ENCODE data around the gene ITGA11. TPM values are rescaled to one million over a fixed set of nuclear protein-coding genes. Genes with fewer than 3 reads are reported as not detected.

Gene ITGA11
- total RNA-seq, 1 experiment from 2014 or later, result 54.7 TPM

DNA sequence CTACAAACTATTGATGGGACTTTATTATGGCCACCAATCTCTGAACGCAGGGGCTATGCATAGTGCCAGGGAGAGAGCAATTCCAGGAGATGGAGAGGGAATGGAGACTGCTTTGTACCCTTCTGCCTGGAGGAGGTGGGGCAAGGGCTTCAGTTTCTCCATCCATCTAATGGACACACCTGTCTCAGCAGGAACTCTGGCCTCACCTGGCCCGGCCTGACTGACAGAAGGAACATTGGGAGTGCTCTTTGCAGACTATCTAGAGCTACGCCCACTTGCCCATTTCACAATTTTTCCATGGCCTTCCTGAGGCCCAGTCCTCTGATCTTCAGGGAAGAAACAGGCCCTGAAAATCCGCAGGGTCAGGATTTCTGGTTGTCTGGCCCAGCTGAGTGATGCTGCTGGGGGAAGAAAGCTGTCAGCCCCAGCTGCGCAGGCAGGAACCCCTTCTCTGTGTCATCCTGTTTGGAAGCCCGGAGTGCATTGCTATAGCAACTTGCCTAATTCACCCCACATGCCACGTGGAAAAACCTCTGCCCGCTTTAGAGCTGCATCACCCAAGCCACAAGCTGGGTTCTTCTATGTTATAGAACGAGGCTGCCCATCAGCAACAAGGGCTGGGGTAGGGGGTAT, 6.4 kb downstream of the ITGA11 start:
- peak; percentile 28 for DNase-seq (ENCODE audit: low read depth)

DNA sequence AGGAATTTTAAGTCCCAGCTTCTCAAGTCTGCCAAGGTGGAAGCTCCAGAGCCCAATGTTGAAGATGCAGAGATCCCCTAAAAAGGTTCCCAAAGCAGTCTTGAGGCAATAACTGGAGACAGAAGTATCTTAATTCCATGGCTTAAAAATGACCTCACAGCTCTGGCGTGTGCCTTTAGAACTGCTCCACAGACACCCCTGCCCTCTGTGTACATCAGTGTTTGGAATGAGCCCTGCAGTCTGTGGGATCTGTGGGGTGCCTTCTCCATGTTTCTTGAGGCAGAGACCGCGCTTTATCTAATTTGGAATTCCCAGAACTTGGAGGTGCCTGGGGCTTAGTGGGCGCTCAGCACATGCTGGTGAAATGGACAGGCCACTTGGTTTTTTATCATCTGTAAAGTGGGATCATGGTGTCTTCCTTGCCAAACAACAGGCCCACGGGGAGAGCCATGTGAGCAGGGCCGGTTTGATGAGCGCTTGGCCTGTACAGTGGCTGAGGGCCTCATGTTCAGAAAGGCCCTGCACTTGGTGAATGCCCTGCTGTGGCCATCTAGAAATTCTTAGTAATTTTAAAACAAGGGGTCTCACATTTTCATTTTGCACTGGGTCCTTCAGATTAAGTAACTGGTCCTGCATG, 7.1 kb downstream of the ITGA11 start:
- peak; percentile 26 for DNase-seq (ENCODE audit: low read depth)

DNA sequence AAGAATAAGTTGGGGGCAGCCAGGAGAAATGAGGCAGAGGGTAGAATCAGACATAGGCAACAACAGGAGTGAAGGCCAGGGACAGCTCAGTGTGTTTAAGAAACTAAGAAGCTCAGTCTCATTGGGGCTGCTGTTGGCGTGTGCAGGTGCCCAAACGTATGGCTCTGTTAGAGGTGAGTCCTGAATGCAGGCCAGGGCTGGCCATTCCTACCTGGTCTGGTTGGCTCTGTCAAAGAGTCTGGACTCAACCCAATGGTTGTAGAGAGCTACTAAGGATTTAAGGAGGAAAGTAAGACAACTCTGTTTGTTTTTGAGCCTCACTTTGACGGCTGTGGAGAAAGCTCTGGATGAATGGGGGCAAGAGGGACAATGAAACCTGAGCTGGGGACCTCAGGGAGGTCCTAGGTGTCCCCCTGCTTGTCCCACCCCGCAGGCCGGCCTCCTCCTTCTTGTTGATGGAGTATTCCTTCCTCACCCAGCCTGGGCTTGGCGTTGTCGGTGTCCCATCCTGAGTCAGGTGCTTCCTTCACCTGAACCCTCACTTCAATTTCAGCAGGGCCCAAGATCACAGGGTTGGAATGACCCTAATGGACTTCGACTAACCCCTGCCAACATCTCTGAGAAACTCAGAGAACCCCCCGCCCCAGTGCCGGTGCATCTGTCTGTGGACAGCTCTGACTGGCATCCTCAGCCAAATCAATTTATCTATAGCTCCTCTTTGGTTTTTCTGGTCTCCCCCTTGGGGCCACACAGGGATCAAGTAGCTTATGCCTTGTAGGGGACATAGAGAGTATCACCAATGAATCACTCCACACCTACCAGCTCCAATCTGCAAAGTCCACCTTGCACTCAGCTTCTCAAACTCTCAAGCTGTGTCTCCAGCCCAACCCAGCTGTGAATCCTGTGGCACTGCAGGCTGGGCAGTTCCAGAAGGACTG, 8.3 kb downstream of the ITGA11 start:
- DNase-seq (ENCODE audit: low read depth), result no peak

DNA sequence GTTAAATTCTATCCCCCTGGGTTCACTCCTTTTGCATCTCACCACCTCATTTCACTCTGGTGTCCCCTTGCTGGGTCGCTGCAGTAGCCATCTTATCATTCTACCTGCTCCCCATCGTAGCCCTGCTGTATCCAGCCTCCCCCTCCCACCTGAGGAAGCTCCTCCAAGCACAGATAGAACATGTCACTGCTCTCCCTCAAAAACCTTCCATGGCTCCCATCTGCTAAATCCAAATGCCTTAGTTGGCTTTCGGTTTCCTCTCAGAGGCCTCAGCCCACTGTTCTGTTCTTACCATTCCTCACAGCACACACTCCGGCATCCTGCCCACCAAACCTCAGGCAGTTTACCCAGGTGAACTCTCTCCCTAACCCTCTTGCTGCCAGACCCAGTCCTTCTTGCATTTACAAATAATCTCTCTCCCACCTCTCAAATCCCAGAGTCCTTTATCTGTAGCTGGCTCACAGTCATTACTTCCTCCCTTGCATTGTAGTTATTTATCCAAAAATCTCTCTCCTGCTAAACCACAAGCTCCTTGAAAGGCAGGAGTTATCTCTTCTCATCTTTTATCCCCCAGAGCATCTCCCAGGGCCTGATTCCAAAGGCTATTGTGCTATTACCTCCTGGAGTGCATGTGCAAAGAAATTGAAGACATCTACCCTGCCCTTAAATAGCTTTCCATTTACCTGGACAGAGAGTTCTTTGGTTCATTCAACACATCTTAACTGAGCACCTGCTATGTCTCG, 9.4 kb downstream of the ITGA11 start:
- peak; percentile 65 for DNase-seq (ENCODE audit: low read depth)

DNA sequence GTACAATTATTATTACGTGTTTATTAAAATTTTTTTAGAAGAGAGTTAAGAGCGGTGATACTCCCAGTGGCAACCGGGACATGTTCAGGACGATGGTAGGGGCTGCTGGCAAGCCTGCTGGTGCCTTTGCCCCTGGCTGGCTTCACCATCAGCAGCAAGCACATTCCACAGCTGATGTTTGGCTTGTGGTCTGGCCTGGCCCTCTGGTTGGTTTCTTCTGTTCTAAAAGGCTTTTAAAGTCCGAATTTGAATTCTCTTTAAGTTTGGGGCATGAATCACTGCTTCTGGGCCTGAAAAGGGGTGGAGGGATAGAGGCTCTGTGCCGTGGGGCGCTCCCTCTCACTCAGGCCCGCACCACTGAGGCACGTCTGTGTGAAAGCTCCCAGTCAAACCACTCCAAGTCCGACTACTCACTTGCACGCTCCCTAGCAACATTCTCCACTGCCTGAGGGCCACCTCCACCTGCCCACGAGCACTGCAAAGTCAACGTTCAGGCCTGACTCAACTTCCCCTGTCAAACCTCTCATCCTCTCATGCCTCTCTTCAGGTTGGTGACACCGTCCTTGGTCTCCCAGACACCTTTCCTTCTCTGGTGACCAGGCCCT, 10.1 kb downstream of the ITGA11 start:
- peak; percentile 85 for DNase-seq (ENCODE audit: low read depth)

DNA sequence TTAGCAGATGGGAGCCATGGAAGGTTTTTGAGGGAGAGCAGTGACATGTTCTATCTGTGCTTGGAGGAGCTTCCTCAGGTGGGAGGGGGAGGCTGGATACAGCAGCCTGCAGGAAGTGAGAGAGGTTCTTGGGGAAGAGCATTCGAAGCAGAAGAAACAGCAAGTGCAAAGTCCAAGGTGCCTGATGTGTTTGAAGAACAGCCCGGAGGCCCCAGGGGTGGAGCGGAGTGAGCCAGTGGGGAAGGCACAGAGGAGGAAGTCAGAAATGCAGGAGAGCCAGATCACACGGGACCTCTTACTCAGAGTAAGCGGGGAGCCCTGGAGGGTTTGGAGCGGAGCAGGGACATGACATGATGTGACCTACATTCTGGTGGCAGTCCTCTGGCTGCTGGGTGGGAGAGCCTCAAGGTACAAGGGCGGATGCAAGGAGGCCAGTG, 10.8 kb downstream of the ITGA11 start:
- DNase-seq (ENCODE audit: low read depth), result peak; percentile 58

DNA sequence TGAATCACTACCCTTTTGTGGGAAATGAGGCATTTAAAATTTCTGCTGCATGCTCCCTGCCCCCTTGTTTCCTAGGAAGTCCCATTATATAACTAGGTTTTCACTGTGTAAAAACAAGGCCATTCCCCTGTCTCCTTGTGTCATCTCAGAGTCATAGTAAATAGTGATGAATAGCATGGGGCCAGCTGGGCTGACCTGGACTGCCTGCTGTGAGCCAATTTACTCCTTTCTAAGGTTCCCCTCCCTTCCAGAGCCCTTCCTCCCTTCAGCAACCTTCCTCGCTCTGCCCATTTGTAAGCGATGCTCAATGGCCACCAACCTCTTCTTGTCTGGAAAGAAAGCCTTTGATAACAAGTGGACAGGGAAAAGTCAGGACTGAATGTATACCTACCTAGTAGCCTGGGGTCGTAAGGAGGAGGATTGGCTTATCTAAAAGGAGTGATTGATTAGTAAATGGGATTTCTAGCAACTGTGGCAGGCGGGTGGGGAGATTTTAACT, 11.7 kb downstream of the ITGA11 start:
- DNase-seq (ENCODE audit: low read depth), result peak; percentile 71

DNA sequence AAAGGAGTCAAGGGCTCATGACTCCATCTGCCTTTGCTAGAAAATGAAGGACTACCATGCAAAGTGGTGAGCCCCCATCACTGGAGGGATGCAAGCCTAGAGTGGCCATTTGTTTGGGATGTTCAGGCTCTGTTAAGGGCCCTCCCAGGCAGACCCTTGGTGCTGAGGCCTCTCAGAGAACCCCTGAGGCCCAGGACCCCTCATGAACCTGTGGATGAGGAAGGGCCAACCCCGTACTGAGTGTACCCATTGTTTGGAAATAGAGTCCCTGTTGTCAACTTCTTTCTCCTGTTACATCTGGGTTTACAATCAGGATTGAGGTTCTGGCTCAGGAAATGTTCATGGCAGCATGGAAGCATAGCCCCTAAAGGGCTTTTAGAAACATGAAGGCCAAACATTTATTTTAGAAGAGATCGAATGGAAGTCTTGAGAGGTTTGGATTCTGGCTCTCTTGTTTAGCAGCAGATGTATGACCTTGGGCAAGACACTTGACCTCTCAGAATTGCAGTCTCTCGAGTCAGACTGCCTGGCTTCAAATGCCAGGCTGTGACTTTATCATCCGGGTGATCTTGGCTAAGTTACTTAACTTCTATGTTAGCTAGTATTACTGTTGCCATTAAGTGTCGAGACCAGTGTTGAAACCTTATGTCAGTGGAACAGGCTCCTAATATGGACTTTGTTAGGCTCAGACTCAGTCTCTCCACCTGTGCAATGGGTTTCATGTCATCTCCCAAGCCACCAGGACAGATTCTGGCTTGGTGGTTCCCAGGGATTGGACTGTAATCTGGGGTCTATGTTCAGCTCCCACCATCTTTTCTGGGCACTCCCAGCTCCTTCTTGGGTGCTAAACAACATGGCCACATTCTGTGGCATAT, 12.4 kb downstream of the ITGA11 start:
- peak; percentile 29 for DNase-seq (ENCODE audit: low read depth)

DNA sequence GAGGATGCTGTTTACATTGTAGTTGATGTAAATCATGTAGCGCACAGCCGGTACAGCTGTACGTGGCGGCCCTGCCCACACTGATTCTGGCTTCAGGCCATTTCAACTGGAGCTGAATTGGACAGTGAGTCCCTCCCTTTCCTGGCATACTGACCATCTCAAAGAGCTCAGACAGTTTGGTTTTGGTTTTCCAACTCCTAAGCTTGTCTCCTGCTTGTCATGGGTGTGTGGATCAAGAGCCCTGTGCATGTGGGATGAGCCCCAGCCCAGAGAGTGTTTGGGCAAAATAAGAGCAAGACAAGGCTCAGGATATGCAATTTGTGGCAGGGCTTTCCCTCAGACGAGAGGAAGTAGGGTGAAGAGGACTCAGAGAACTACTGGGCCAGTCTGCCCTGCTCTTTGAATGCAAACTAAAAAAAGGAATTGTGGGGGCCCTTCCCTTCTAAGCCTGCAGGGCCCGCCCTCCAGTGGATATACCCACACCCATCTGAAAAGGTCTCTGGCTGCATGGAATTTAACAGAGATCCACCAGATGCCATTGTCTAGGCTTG, 13.3 kb downstream of the ITGA11 start:
- peak; percentile 77 for DNase-seq (ENCODE audit: low read depth)

DNA sequence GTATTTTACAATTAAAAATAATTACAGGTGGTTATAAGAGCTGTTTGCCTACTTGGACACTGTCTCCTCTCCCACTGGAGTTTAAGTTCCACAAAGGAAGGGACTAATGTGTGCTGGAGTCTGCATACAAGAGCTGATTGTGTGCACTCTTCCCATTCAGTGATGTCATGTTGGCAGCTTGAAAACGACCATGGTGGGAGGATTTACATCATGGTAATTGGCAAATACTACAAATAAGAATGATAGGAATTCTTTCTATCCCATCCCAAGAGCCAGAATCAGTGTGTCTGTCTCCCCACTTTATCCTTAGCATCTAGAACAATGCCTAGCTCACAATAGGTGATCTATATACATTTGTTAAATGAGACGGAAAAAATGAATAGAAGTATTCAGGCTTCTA, 14.1 kb downstream of the ITGA11 start:
- no peak for DNase-seq (ENCODE audit: low read depth)

DNA sequence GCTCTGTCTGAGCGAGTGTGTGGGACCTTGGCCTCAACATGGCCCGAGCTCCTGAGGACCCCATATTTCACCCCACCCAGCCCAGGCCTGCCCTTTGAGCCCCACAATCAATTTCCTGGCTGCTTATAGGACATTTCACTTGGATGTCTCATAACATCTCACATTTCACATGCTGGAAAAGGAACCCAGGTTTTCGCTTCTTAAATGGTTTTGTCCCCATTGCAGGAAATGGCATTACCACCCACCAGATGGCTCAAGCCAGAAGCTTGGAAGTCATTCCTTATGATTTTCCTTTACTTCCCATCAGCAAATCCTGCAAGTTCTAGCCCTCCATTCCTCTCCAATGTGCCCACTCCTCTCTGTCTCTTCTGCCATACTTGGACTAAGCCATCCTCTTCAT, 14.9 kb downstream of the ITGA11 start:
- DNase-seq (ENCODE audit: low read depth), result no peak

DNA sequence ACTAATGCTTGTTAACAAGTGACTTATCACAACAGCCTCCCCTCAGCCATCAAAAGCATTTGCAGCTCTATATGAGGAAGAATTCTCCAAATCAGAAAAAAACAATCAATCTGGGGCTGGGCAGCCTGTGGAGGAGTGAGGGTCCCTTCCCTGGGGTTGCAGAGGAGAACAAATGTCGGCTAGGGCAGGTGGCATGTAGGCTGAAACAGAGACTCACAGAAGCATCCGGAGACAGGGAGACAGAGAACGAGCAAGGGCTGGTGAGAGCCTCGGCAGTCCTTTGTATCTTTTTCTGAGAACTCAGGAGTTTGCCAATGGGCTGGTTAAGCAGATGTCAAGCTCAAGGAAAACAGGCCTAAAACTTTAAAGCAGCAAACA, 15.8 kb downstream of the ITGA11 start:
- DNase-seq (ENCODE audit: low read depth), result no peak

DNA sequence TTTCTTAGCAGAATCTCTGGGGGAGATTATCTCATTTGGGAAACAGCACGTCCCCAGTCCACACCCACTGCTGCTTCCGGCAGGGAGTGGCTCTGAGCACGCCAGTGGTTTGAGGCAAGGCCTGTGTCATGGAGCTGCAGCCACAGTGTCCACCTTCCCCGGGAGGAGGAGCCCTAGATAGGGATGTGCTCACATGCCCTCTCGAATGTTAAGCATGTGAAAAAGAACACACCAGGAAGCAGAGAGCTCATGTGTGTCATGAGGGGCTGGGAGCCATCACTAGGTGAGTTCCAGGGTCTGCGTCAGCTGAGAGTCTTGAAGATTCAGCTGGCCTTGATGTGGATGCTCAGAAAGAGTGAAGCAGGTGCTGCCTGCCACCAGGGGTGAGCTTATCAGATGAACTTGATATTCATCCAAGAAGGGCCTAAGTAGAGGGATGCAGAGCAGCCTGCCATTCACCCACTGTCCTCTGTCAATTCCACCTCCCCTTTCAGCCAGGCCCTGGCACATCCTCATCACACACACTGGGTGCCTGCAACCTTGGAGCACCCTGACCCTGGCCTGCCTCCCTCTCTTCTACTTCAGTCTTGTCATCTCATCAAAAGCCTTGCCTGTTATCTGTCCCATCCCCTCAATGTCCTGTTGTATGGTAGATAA, 16.3 kb downstream of the ITGA11 start:
- no peak for DNase-seq (ENCODE audit: low read depth)

DNA sequence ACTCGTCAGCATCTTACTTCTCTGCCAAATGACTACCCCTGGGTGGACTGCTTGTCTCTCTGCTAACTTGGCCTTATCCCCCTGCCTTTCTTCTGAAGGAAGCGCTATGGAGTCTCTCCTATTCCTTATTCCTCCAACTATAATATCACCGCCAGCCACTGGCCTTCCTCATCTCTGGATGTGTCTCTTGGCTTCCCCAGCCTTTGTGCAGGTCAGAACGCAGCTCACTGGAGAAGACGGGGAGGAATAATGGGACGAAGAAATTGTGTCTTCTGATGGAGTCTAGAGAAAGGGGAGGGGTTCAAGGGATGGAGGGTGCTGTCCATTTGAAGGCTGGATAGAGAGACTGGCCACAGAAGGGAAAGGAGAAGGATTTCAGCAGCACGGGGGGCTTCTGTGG, 16.9 kb downstream of the ITGA11 start:
- no peak for DNase-seq (ENCODE audit: low read depth)

DNA sequence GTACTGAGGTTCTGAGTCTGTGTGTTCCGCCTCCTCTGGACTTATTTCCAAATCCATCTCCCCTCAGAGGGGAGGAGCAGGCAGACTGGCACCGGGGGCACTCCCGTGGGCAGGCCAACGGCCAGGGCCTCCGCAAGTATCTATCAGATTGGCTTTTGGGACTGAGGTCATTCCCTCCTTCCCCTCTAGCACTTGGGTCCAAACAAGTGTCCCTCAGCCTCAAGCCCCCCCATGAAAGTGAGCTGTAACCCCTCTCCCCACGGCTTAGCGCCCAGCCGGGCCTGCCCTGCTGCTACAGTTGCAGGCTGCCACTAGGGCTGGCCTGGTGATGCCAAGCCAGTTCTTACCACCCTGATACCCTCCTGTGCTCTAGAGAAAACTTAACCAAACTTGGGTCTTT, 17.4 kb downstream of the ITGA11 start:
- DNase-seq (ENCODE audit: low read depth), result no peak

DNA sequence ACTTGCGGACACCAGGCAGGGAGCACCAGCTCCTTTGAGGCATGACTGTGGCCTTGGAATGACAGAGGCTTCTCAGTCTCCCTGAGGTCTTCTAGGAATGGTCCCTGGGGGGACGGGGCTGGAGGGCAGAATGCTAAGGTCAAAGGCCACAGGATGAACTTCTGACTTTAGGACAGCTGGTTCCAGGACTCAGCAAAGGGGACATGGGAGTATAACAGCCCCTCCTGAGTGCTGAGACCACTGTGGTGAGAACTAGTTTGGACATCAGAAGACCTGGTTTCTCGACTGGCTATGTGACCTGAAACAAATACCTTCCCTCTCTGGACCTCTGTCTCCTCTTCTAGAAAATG, 17.8 kb downstream of the ITGA11 start:
- no peak for DNase-seq (ENCODE audit: low read depth)

DNA sequence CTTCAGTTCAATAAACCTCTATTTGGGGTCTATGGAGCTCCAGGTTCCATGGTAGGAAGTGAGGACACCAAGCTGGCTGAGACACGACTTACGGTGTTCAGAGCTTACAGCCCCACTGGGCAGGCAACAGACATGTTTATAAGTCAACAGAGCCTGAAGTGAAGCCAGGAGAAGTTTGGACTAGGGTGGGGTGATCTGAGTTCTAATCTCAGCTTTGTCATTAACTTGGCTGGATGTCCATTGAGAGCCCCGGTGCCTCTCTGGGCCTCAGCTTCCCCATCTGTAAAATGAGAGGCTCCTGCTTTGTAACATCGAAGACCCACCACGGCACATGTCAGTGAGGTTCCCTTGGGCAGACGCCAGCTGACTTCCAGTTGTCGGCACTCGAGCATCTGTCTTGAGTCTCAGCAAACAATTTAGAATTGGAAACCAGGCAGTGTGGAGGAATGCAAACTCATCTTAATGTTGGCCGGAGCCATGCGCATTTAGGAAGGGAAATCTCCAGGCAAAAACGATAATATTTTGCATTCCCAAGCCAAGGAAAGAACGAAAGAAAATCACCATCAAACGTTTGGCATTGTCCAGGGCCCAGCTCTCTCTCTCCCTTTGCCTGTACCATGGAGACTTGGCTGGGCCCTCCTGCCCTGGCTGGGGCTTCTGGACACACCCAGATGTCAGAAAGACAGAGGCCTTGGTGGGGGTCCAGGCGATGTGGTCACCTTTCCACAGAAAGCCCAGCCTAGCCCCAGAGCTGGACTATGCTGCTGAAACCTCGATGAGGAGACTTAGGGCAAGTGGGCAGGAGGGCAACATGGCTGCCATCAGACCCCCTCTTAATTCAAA, 18.4 kb downstream of the ITGA11 start:
- no peak for DNase-seq (ENCODE audit: low read depth)

DNA sequence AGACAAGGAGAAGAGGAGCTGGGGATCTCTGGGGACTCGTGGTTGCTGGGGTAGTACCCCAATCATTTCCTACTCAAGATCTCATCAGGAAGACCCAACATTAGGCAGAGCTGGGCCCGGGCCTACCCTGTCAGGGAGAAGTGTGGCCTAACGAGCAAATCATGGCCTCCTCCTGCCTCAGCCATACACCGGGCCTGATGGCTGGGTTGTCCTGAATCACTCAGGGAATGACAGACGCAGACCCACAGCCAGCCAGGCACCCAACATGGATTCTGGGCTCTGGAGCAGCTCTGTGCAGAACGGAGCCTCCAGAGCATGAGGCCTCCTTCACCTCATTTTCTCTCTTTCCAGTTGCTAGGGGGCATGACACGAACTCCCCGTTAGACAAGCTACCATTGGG, 19.7 kb downstream of the ITGA11 start:
- no peak for DNase-seq (ENCODE audit: low read depth)

DNA sequence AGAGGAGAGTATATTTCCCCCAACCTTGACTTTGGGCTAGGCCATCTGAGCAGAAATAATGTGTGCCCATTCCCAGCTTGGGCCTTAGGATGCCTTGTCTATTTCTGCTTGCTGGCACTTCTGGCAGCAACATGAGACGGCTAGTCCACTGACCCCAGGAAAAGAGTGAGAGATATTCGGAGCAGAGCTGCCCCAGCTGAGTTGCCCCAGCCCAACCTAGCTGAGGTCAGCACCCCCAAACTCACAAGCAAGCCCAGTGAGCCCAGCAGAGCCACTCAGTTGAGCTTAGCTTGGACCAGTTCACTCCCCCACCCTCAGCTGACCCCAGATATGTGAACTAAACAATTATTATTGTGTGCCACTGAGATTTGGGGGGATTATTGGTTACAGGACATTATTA, 20.2 kb downstream of the ITGA11 start:
- DNase-seq (ENCODE audit: low read depth), result no peak
